GM19452 (cell line): Measurements from ENCODE around the gene PKDCC.
"Not testable (repeated sequence)": the region's sequence is repeated elsewhere in the genome, so short reads cannot be mapped to it uniquely, and the experiment has no call there.

Experiments used
- ATAC-seq: cut with Tn5 transposase; IDR thresholded peaks from one replicate; pipeline ENCODE4 v1.9.1; 2021; ENCODE audit not compliant: unreplicated experiment

PKDCC gene

DNA sequence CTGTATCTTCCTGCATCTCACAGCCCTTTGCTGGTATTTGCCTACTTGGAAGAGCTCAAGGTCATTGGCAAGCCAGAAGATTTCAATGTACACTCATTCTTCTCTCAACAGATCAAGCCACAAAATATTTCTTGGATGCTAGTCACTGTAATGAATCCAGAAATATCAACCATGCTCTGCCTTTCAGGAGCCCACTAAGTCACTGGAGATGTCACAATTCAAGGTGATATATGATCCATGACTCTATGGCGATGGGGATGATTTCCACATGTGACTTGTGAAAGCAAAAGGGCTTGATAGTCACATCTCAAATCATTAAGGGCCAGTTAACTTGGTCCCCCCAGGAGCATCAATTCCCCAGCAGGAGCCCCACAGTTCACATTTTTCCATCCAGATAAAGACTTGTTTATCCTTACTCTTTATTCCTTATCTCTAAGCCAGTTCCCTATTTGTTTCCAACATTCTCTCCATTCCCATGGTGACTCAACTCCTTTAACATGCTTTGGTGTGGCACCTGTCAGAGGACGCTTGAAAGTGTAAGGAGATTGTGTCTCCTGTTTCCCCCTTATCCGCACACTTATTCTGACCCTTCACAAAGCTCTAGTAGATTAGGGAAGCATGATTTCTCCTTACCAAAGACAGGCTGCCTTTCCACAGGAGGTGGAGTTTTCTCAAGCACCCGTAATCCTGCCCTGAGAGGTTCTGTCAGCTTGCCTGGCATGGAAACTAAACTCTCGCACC lies 15.8 kb downstream of the PKDCC start:
- no peak for ATAC-seq

GRCh38 chr2:42064417-42064942 lies 16.7 kb downstream of the PKDCC start:
- ATAC-seq = no peak

DNA sequence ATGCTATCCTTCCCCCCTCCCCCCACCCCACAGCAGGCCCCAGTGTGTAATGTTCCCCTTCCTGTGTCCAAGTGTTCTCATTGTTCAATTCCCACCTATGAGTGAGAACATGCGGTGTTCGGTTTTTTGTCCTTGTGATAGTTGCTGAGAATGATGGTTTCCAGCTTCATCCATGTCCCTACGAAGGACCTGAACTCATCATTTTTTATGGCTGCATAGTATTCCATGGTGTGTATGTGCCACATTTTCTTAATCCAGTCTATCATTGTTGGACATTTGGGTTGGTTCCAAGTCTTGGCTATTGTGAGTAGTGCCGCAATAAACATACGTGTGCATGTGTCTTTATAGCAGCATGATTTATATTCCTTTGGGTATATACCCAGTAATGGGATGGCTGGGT lies 17.9 kb downstream of the PKDCC start:
- ATAC-seq = not testable (repeated sequence)

DNA sequence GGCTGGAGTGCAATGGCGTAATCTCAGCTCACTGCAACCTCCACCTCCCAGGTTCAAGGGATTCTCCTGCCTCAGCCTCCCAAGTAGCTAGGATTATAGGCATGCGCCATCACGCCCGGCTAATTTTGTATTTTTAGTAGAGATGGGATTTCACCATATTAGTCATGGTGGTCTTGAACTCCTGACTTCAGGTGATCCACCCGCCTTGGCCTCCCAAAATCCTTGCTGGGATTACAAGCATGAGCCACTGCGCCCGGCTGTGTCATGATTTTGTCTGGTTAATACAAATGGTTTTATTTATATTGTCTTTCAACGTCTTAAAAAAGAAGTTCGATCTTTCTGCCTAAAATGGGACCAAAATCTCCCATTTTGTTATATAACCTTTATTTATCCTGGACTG lies 19.2 kb downstream of the PKDCC start:
- ATAC-seq = not testable (repeated sequence)

DNA sequence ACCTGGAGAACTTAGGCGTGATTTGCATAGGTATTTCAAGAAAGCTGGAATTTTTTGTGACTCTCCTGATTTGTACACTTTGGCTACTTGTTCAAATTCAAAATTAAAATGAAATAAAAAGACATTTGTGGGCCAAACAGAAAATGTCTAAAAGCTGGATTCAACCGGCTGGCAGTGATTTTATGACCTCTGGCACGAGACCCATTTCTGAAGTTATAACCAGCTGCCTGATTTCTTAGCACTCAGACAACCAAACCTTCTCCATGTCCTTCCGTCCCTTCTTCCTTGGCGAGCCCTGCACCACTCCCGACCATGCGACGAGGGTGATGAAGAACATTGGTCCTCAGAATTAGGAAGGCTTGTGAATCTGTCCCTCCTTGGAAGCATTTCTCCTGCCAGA lies 19.7 kb downstream of the PKDCC start:
- no peak for ATAC-seq

GRCh38 chr2:42068571-42069178 lies 20.9 kb downstream of the PKDCC start:
- no peak for ATAC-seq

DNA sequence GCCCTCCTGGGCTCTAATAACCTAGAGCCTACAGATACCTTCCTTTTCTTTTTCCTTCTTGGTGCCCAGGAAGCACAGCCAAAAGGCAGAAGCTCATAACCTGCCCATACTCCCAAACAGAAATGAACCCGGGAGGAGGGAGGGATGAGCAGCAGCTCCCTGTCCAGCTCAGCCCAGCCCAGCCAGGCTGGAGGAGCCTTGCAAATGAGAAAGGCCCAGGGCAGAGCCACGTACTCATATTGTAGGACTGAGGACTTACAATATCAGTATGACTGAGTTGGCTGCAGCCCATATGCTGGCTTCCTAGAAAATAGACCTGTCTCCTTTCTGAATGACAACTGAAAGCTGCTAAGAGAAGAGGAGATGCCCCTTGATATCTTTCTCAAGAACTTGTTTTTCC lies 21.7 kb downstream of the PKDCC start:
- no peak for ATAC-seq

GRCh38 chr2:42071791-42072190 lies 24.0 kb downstream of the PKDCC start:
- ATAC-seq = no peak

DNA sequence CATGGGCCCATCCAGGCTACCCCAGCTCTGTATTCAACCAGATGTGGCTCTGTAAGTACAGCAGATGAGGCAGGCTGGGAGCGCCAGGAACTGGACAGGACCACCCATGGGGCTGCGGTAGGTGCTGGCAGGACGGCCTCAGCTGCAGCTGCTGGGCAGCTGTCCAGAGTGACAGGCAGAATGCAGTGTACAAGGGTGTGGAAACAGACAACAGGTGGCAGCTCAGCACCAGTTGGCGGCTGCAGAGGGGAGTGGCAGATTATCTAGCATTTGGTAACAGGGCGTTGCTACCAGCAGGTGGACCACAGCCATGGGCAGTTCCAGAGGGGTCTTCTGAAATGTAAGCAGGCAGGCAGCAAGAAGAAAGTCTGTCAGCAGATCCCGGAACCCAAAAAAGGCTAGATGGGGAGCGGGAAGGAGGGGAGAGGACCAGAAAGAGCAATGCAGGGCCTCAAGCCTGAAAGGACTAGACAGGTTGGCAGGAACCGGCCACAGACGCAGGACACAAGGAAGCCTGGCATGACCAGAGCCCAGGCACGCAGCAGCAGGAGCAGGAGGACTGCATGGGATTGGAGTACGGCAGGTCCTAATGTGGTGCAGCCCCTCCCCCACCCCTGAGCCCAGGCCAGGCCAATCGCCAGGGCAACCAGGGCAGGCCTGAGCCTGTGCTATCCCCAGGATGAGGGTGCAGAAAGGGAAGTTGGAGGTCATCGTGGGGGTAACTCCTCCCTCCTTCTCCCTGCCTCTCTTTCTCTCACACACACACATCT lies 24.7 kb downstream of the PKDCC start:
- ATAC-seq = no peak

GRCh38 chr2:42073739-42074503 lies 26.1 kb downstream of the PKDCC start:
- no peak for ATAC-seq

- ATAC-seq = no peak
Observed at GRCh38 chr2:42074661-42075060, 26.8 kb downstream of the PKDCC start.

DNA sequence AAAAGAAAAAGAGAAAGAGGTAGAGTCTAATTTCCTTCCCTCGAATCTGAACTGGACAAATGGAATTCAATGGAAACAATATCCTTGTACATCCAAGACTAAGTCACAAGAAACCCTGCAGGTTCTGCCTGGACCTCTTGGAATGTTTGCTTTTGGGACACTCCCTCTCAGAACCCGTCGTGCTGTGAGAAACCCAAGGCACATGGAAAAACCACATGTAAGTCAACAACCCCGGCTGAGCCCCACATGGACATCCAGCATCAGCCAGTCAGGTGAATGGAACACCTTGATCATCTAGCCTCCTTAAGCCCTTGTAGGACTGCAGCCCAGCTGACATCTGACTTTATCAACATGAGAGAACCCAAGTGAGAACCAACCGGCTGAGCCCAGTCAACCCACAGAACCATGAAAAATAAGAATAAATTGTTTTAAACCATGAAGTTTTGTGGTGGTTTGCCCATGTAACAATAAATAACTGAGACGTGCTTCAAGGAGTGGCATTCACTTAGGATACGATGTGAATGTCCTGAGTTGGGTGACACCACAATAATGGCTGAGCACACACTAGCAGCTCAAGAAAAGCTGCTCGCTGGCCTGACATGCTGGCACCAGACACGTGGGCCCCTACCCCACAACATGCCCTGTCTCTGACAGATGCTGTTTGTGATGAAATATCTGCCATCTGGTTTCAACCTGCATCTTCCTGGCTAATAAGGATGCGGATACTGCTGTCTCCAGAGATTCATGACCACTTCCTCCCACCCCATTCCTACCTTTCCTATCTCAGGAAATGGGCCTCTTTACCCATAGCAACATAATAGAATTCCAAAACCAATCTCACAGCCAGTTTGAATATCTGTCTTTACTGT lies 28.8 kb downstream of the PKDCC start:
- no peak for ATAC-seq

DNA sequence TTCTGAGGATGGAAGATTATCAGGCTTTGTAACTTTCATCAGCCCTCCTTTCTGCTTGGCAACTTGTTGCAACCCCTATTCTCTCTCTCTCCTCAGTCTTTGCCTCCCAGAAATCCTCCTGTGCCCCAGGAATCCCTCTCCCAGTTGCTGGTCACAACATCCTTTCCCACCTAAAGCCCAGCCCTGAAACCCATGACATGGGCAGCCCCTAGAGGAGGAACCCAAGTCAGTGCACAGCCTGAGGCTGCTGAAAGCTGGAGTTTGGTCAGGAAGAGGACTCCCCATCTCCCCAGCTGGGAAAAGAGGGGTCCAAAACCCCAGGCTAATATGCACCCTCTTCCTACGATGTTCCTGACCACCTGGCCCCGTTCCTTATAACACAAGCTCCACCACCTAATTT lies 29.5 kb downstream of the PKDCC start:
- no peak for ATAC-seq

DNA sequence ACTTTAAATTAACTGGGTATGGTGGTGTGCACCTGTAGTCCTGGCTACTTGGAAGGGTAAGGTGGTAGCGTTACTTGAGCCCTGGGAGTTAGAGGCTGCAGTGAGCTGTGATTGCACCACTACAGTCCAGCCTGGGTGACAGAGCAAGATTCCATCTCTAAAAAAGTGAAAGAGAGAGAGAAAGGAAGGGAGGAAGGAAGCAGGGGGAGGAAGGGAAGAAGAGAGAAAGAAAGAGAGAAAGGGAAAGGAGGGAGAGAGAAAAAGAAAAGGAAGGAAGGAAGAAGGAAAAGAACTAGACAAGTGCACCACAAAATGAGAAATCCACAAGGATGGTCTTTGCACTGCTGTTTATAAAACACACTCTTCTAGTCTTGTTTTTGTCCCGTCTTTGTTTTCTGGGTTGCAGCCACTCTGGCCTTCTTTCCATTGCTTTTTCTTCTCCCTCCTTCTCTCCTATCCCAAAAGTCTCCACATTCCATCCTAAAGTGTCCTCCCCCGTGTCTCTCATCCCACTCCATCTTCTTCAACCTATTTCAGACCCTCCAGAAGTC lies 32.0 kb downstream of the PKDCC start:
- no peak for ATAC-seq

GRCh38 chr2:42081151-42081550 lies 33.3 kb downstream of the PKDCC start:
- ATAC-seq = not testable (repeated sequence)

- ATAC-seq = no peak
Observed at GRCh38 chr2:42082016-42082415, 34.2 kb downstream of the PKDCC start.

- ATAC-seq = no peak
Observed at GRCh38 chr2:42084231-42084671, 36.4 kb downstream of the PKDCC start.

DNA sequence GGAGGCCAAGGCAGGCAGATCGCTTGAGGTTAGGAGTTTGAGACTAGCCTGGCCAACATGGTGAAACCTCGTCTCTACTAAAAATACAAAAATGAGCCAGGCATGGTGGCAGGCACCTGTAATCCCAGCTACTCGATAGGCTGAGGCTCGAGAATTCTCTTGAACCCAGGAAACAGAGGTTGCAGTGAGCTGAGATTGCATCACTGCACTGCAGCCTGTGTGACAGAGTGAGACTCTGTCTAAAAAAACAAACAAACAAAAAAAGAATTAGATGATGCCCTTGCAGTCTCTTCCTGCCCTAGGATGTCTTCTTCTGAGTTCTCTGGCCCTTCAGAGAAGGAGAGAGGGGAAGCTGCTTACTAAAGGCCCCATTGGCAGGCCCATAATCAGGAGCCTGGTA lies 37.2 kb downstream of the PKDCC start:
- ATAC-seq = not testable (repeated sequence)

DNA sequence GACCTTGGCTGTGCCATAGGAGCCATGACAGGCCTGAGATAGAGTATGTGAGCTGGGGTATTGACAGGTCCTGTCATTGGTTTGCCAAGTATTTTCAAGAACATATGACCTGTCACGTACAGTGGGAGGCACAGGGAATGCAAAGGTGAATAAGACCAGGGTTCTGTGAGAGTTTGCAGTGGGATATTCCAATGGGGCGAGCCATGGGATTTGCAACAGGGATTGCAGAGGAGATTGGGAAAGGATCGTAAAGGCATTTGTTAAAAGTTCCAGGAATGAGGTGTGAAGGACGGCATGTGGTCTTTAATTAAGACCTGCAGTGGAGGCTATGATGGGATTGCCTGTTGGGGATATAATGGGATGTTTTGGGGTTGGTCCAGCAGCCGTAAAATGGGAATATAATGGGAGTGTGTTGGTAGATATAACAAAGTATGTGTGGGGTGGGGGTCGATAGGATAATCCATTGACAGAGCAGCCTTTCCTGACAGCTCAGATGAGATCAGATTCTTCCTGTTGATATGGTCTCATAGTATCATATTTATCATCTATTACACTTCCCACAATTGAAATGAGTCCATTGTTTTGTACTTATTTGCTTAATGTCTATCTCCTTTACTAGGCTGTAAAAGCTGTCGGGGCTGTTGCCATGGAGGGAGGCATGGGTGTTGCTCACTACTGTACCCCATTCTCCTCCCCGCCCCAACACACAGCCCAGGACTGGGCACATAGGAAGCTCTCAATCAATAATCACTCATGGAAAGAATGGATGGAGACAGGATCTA lies 38.1 kb downstream of the PKDCC start:
- ATAC-seq = no peak
